GM18505 (cell line): ENCODE data around the gene PRKN.
"Not testable (repeated sequence)": the region's sequence is repeated elsewhere in the genome, so short reads cannot be mapped to it uniquely, and the experiment has no call there.

Experiments used
- ATAC-seq: cut with Tn5 transposase; IDR thresholded peaks from one replicate; pipeline ENCODE4 v1.9.1; 2021; ENCODE audit not compliant: unreplicated experiment
- POLR2A ChIP-seq: IDR thresholded peaks from 4 replicates; pipeline ENCODE4 v1.6.1; 2011; ENCODE audit warnings: borderline replicate concordance; ENCODE audit not compliant: insufficient read depth, insufficient read length; ENCODE audit errors: extremely low read depth

Gene PRKN

GRCh38 chr6:161891542-161891941 lies 836.0 kb downstream of the PRKN start:
- no peak for TF ChIP-seq POLR2A
- ATAC-seq = no peak

DNA sequence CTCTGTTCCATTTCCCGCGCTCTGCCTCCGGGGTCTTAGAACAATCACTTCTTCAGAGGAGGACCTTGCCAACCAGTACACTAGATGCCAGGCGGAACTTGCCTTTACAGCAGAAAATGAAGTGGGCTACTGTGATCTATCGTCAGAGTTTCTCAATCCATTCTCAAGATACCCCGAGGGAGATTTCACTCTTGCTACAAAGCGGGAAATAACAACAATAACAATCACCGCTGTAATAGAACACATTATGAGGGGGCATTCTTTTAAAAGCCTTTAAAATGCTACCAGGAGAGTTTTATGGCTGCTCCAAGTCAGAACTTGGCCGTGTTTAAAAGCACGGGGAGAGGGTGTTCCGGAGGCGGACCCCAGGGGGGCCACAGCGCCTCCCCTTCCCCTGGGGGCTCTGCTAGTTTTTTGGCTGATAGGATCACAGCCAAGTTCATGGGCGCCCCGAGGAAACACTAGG lies 836.7 kb downstream of the PRKN start:
- no peak for ATAC-seq
- TF ChIP-seq POLR2A = no peak

- ATAC-seq = no peak
- TF ChIP-seq POLR2A = no peak
These were observed 837.3 kb downstream of the PRKN start for GRCh38 chr6:161890133-161890831.

DNA sequence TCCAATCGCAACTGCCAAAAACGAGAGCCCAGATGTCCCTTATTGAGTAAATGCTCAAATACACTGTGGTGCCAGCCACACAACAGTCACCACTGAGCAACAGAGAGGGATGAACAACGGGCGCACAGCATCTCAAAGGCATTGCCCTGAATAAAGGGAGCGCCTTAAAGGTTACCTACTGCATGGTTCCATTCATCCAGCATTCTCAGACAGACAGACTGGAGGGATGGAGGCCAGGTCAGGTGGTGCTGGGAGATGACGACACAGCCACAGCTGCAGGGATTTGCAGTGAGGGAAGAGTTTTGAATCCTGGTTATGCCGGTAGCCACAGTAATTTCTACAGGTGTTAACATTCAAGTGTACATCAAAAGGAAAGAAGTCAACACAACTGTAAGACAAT lies 838.2 kb downstream of the PRKN start:
- no peak for ATAC-seq
- TF ChIP-seq POLR2A = no peak

GRCh38 chr6:161886545-161886944 lies 841.0 kb downstream of the PRKN start:
- ATAC-seq = not testable (repeated sequence)

- no peak for TF ChIP-seq POLR2A
- ATAC-seq = no peak
These were observed 842.8 kb downstream of the PRKN start for GRCh38 chr6:161884782-161885181.

DNA sequence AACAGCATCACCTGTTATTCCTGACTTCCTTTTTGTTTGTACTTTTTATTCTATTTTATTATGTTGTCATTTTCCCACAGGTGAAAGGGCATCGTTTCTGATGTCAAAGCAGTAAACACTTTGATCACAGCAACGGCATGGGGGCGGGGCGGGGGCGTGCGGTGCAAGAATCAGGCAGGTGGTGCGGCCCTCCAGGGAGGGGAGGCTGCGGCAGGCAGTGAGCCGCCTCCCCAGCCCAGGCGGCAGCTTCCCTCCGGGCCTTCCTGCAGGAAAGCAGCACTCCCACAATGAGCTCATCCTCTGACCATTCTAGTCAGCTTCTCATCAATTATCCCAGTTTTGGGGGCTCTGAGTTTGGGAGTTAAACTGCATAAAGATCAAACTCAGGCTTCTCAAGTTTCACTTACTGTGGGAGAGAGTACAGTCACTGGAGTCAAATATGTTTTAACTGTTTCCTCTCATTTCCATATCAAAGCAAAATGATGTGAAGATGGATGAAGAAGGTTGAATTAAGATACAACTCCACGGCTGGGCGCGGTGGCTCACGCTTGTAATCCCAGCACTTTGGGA lies 845.3 kb downstream of the PRKN start:
- no peak for ATAC-seq
- TF ChIP-seq POLR2A = no peak

DNA sequence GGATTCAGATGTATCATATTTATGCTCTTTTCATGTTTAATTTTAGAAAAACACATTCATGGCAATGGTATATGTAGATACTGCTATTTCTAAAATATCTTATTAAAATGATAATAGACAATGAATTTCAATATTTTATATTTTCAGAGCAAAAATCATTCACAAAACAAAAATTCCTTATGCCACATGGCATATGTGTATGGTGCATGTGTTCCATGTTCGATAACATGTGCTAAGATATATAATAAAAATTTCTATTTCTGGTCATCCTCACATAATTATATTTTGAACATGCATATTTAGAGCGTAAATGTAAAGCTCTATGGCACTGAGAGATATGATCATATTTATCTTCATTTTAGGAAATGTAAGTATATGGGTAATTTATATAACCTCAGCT lies 847.5 kb downstream of the PRKN start:
- no peak for TF ChIP-seq POLR2A
- no peak for ATAC-seq

GRCh38 chr6:161876231-161876630 lies 851.3 kb downstream of the PRKN start:
- no peak for ATAC-seq

DNA sequence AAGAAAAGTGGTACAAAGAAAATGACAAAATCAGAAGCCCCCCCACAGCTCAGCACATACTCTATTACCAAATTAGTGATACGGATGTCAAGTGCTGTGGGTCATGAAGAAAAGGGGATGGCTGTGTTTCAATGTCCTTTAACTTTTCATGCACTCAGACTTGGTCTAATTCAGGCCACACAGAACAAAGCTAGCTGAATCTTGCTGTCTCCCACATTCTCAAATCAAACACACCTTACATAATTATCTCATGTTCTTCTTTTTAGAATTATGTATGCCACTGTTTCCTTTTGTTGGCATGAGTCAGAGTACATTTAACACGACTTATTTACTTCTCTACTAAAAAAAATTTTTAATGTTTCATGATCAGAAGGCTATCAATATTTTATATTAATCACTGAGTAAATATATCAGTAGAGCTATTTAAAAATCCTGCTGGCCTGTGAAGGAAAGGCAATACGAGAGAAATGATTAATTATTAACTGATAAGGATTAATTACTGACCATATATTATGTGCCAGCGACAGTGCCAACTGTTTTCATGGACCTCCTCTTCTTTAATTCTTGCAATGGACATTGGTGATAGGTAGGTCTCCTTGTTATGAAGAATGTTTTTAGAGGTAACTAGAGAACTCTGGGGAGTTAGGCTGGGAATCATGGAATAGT lies 857.2 kb downstream of the PRKN start:
- ATAC-seq = no peak
- TF ChIP-seq POLR2A = no peak

More at GRCh38 chr6:161876231-161876630, 851.3 kb downstream of the PRKN start:
- no peak for TF ChIP-seq POLR2A

DNA sequence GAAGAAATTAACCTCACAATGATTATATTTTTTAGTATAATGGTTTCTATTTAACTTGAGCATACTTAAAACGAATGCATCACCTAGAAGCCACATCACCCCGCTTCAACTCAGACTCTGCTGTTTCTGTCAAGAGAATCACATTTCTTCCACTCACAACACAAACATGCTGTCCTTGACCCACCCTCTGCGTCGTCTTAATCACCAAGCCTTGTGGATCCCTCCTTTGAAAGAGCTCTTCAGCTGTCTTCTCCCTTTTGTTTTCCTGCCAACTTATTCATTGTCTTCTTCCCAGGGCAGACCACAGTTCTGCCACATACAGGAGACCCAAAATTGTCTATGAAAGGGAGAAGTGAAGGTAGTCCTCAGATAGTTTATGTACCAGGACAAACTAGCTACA lies 858.1 kb downstream of the PRKN start:
- no peak for TF ChIP-seq POLR2A
- no peak for ATAC-seq

DNA sequence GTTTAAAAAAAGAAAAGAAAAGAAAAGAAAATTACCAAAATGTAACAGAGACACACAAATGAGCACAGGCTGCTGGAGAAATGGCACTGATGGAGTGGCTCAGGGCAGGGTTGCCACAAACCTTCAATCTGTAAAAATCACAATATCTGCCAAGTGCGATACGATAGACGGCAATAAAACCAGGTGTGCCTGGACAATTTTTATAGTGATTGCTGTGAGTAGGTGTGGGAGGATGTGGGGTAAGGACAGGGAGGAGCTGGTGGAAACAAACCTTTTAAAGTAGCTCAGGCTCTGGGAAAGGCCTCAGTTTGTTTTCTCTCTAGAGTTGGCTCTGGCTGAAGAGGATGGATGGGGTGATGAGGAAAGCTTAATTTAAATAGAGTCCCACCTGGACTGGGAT lies 861.0 kb downstream of the PRKN start:
- TF ChIP-seq POLR2A = no peak
- ATAC-seq = no peak

DNA sequence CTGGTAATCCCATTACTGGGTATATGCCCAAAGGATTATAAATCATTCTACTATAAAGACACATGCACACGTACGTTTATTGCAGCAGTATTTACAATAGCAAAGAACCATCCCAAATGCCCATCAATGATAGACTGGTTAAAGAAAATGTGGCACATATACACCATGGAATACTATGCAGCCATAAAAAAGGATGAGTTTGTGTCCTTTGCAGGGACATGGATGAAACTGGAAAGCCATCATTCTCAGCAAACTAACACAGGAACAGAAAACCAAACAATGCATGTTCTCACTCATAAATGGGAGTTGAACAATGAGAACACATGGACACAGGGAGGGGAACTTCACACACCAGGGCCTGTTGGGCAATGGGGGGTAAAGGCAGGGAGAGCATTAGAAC lies 866.5 kb downstream of the PRKN start:
- not testable (repeated sequence) for ATAC-seq

- no peak for TF ChIP-seq POLR2A
- ATAC-seq = no peak
These were observed 873.9 kb downstream of the PRKN start for GRCh38 chr6:161853657-161854056.

DNA sequence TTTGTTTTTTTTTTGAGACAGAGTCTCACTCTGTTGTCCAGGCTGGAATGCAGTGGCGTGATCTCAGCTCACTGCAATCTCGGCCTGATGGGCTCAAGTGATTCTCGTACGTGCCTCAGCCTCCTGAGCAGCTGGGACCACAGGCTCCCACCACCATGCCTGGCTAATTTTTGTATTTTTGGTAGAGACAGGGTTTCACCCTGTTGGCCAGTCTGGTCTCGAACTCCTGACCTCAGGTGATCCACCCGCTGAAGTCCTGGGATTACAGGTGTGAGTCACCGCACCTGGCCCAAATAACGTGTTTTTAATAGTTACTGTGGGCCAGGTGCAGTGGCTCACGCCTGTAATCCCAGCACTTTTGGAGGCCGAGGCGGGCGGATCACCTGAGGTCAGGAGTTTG lies 876.1 kb downstream of the PRKN start:
- not testable (repeated sequence) for ATAC-seq
